HepG2 (cell line): Measurements from ENCODE around the gene SYNGAP1. TPM values are rescaled to one million over a fixed set of nuclear protein-coding genes. Genes with fewer than 3 reads are reported as not detected.

Experiments used
- AGO1 ChIP-seq: fragments of 200-400 bp; formaldehyde crosslinking; IDR thresholded peaks from 2 replicates; pipeline ENCODE4 v1.6.1; 2017; ENCODE audit warnings: mild to moderate bottlenecking, low read depth, low read length, moderate library complexity; ENCODE audit not compliant: poor library complexity, severe bottlenecking
- ATF4 ChIP-seq, 2 experiments: fragments of 450-650 bp in 1 of 2; sonication (generic) in 1 of 2; formaldehyde crosslinking; IDR thresholded peaks; 2 replicates each; pipeline versions ENCODE4 v1.5.0 to v1.8.0; 2020 to 2022; ENCODE audit warnings: mild to moderate bottlenecking in 1 of 2, missing genetic modification reagents in 1 of 2
- CHD4 ChIP-seq: fragments of 200-600 bp; sonication (generic); IDR thresholded peaks from 2 replicates; pipeline ENCODE4 v1.7.0; 2017; ENCODE audit warnings: mild to moderate bottlenecking, low read length, borderline replicate concordance
- ELK4 ChIP-seq: sonication (generic); formaldehyde crosslinking; IDR thresholded peaks from 2 replicates; pipeline ENCODE4 v1.9.0; 2021; ENCODE audit warnings: missing genetic modification reagents, borderline replicate concordance
- ESRRA ChIP-seq: sonication (generic); formaldehyde crosslinking; IDR thresholded peaks from 2 replicates; pipeline ENCODE4 v1.5.1; 2020; ENCODE audit warnings: mild to moderate bottlenecking, low read depth, missing genetic modification reagents
- HNRNPUL1 ChIP-seq: fragments of 200-400 bp; formaldehyde crosslinking; IDR thresholded peaks from 2 replicates; pipeline ENCODE4 v1.6.1; 2017; ENCODE audit warnings: low read depth, mild to moderate bottlenecking, low read length, moderate library complexity
- NR2F1 ChIP-seq, 2 experiments: fragments of 450-650 bp in 1 of 2; formaldehyde crosslinking in 1 of 2; IDR thresholded peaks; 2 replicates each; pipeline versions ENCODE4 v1.5.0 to v1.6.1; 2016 to 2020; ENCODE audit warnings: mild to moderate bottlenecking in 1 of 2, missing compliant biosample characterization in 1 of 2, missing genetic modification reagents in 1 of 2, moderate library complexity in 1 of 2
- PAF1 ChIP-seq: IDR thresholded peaks from 2 replicates; pipeline ENCODE4 v1.6.1; 2016; ENCODE audit warnings: missing genetic modification reagents, missing compliant biosample characterization
- RARA ChIP-seq: IDR thresholded peaks from 2 replicates; pipeline ENCODE4 v1.6.1; 2016; ENCODE audit warnings: missing genetic modification reagents, missing compliant biosample characterization
- REXO4 ChIP-seq: sonication (generic); formaldehyde crosslinking; IDR thresholded peaks from 2 replicates; pipeline ENCODE4 v1.8.0; 2022; ENCODE audit warnings: missing genetic modification reagents, mild to moderate bottlenecking, borderline replicate concordance
- ZFP36L2 ChIP-seq: sonication (generic); formaldehyde crosslinking; IDR thresholded peaks from 2 replicates; pipeline ENCODE4 v1.4.0; 2020; ENCODE audit warnings: missing genetic modification reagents
- ZNF10 ChIP-seq: sonication (generic); formaldehyde crosslinking; IDR thresholded peaks from 2 replicates; pipeline ENCODE4 v1.4.0; 2020; ENCODE audit warnings: mild to moderate bottlenecking, low read depth, missing genetic modification reagents, borderline replicate concordance
- ZNF101 ChIP-seq: sonication (generic); formaldehyde crosslinking; IDR thresholded peaks from 2 replicates; pipeline ENCODE4 v1.4.0; 2020; ENCODE audit warnings: mild to moderate bottlenecking, low read depth, missing genetic modification reagents, borderline replicate concordance
- ZNF552 ChIP-seq: sonication (generic); formaldehyde crosslinking; IDR thresholded peaks from 2 replicates; pipeline ENCODE4 v1.9.0; 2022; ENCODE audit warnings: missing genetic modification reagents, mild to moderate bottlenecking, borderline replicate concordance
- ZNF580 ChIP-seq: IDR thresholded peaks from 2 replicates; pipeline ENCODE4 v1.6.1; 2016; ENCODE audit warnings: low read depth, borderline replicate concordance
- ZNF619 ChIP-seq: sonication (generic); formaldehyde crosslinking; IDR thresholded peaks from 2 replicates; pipeline ENCODE4 v1.4.0; 2020; ENCODE audit warnings: mild to moderate bottlenecking, missing genetic modification reagents
- ZNF687 ChIP-seq: sonication (generic); formaldehyde crosslinking; IDR thresholded peaks from 2 replicates; pipeline ENCODE4 v1.5.1; 2020; ENCODE audit warnings: mild to moderate bottlenecking, missing genetic modification reagents, moderate library complexity
- ZNF704 ChIP-seq: sonication (generic); formaldehyde crosslinking; IDR thresholded peaks from 2 replicates; pipeline ENCODE4 v1.8.1; 2023; ENCODE audit warnings: mild to moderate bottlenecking, inconsistent platforms, moderate library complexity, missing genetic modification reagents, borderline replicate concordance
- polyA plus RNA-seq, 8 experiments: library from polyadenylated mRNA; depleted of rRNA in 3 of 8; stranded (reverse) in 7 of 8; unstranded in 1 of 8; fragments of >200 nt; fragmentation: Illumina TruSeq in 4 of 8; extraction: Trizol in 4 of 8; gene quantifications; 2 replicates each; pipeline versions ENCODE4 v1.2.1 to v1.2.3, GENCODE V29; 2011 to 2016; ENCODE audit warnings: low read depth in 4 of 8, missing spikeins in 1 of 8, mixed read lengths in 1 of 8; ENCODE audit not compliant: insufficient read depth in 1 of 8
- total RNA-seq, 5 experiments: library from RNA; depleted of rRNA; stranded (reverse); fragments of >200 nt; fragmentation: Illumina TruSeq; extraction: Trizol; gene quantifications; 2 replicates each; pipeline ENCODE4 v1.2.3, GENCODE V29; 2016; ENCODE audit warnings: low read depth in 1 of 5

The SYNGAP1 gene
- total and polyA plus RNA-seq, 2 of the 13 experiments (the other 11 are each of a cell fraction or from before 2014, with no cell fraction given): 0.75 to 1.1 TPM

- TF ChIP-seq ZNF619 (CRISPR knock-in tag): no peak
- TF ChIP-seq ZNF552 (CRISPR knock-in tag): no peak
- TF ChIP-seq NR2F1 (CRISPR knock-in tag; IDR thresholded peaks at IDR 0.05): 0 out of 4 replicates have a peak, but pooled peaks of 1 of the 2 experiments have one; percentile 32
- TF ChIP-seq ZNF704 (CRISPR knock-in tag): no peak
- no peak for TF ChIP-seq REXO4 (CRISPR knock-in tag)
- TF ChIP-seq ZFP36L2: no peak
- TF ChIP-seq AGO1: no peak
- TF ChIP-seq ZNF10 (CRISPR knock-in tag): no peak
- no peak for TF ChIP-seq HNRNPUL1
- TF ChIP-seq ESRRA (CRISPR knock-in tag): peak; percentile 34; the same call in 1 of the 2 replicates
- TF ChIP-seq ATF4 (CRISPR knock-in tag; IDR thresholded peaks at IDR 0.05): peak in 1 of 2 experiments; percentile 39; a peak in 1 of 4 replicates
- no peak for TF ChIP-seq CHD4
- TF ChIP-seq ZNF580 (CRISPR knock-in tag): peak; percentile 76; the same call in 1 of the 2 replicates
- TF ChIP-seq ZNF101: no peak
- TF ChIP-seq ELK4 (CRISPR knock-in tag): no peak
- TF ChIP-seq RARA (CRISPR knock-in tag): peak; percentile 66; the same call in 1 of the 2 replicates
- peak; percentile 91 for TF ChIP-seq ZNF687
- no peak for TF ChIP-seq PAF1
Observed at GRCh38 chr6:33425668-33426577, 6.1 kb downstream of the SYNGAP1 start (continued).
